GM12878 (cell line): ENCODE data around the gene CRYBB1. TPM values are rescaled to one million over a fixed set of nuclear protein-coding genes. Genes with fewer than 3 reads are reported as not detected.
A peak's percentile ranks its signal among the peaks of the same experiment; 100 is the strongest.

Experiments used
- E2F8 ChIP-seq: fragments of 450-650 bp; IDR thresholded peaks from 2 replicates; pipeline ENCODE4 v1.6.1; 2018; ENCODE audit warnings: mild to moderate bottlenecking, low read depth, moderate library complexity; ENCODE audit not compliant: partially characterized antibody
- KLF5 ChIP-seq: fragments of 450-650 bp; IDR thresholded peaks from 2 replicates; pipeline ENCODE4 v1.6.1; 2014; ENCODE audit warnings: mild to moderate bottlenecking; ENCODE audit not compliant: partially characterized antibody
- MXI1 ChIP-seq: fragments of 150-350 bp; IDR thresholded peaks from 2 replicates; pipeline ENCODE4 v1.6.1; 2011; ENCODE audit warnings: low read depth, mild to moderate bottlenecking, inconsistent platforms, low read length, improper control_type of control experiment
- NR2C2 ChIP-seq: IDR thresholded peaks from 2 replicates; pipeline ENCODE4 v1.6.1; 2011; ENCODE audit warnings: borderline replicate concordance, low read depth; ENCODE audit not compliant: control insufficient read depth, insufficient read length
- RELA ChIP-seq: fragments of 450-650 bp; IDR thresholded peaks from 2 replicates; pipeline ENCODE4 v1.8.0; 2014; ENCODE audit warnings: borderline replicate concordance; ENCODE audit not compliant: partially characterized antibody
- YBX1 ChIP-seq: fragments of 450-650 bp; IDR thresholded peaks from 2 replicates; pipeline ENCODE4 v1.6.1; 2016; ENCODE audit warnings: antibody characterized with exemption
- polyA plus RNA-seq, 11 experiments: library from polyadenylated mRNA; depleted of rRNA in 4 of 11; unstranded in 6 of 11; stranded (reverse) in 5 of 11; fragments of >200 nt; fragmentation: Nextera tagmentation in 4 of 11; fragmentation: Illumina TruSeq in 1 of 11; extraction: Ambion mirVana in 4 of 11; extraction: Trizol in 1 of 11; gene quantifications; 1 replicate in 1 of 11; 2 replicates in 10 of 11; pipeline versions ENCODE4 v1.2.1 to v1.2.3, GENCODE V29; 2011 to 2016; ENCODE audit warnings: inconsistent platforms in 2 of 11, missing spikeins in 2 of 11, low read depth in 1 of 11
- total RNA-seq, 4 experiments: library from RNA; depleted of rRNA in 3 of 4; stranded (reverse); fragments of >200 nt in 3 of 4; fragmentation: Illumina TruSeq in 1 of 4; extraction: Trizol in 1 of 4; gene quantifications; 2 replicates each; pipeline versions ENCODE4 v1.2.1 to v1.2.3, GENCODE V29; 2013 to 2021
- TF ChIP-seq, protein P1 (sequence below): IDR thresholded peaks from 2 replicates; pipeline ENCODE4 v1.6.1; 2012; ENCODE audit warnings: low read depth, low read length, improper control_type of control experiment
- TF ChIP-seq, protein P2 (sequence below): IDR thresholded peaks from 2 replicates; pipeline ENCODE4 v1.6.1; 2012; ENCODE audit warnings: mild to moderate bottlenecking, low read depth, low read length
- TF ChIP-seq, protein P3 (sequence below): IDR thresholded peaks from 2 replicates; pipeline ENCODE4 v1.6.1; 2012; ENCODE audit warnings: improper control_type of control experiment, low read depth, low read length; ENCODE audit not compliant: insufficient replicate concordance
- TF ChIP-seq, protein P4 (sequence below): fragments of 150-350 bp; IDR thresholded peaks from 2 replicates; pipeline ENCODE4 v1.6.1; 2014; ENCODE audit warnings: mild to moderate bottlenecking, low read depth, low read length

CRYBB1 gene
- total and polyA plus RNA-seq, 10 of the 15 experiments (the other 5 are each of a cell fraction or from before 2014, with no cell fraction given), result 0.09 to 0.64 (median 0.23) TPM; not detected in 5

DNA sequence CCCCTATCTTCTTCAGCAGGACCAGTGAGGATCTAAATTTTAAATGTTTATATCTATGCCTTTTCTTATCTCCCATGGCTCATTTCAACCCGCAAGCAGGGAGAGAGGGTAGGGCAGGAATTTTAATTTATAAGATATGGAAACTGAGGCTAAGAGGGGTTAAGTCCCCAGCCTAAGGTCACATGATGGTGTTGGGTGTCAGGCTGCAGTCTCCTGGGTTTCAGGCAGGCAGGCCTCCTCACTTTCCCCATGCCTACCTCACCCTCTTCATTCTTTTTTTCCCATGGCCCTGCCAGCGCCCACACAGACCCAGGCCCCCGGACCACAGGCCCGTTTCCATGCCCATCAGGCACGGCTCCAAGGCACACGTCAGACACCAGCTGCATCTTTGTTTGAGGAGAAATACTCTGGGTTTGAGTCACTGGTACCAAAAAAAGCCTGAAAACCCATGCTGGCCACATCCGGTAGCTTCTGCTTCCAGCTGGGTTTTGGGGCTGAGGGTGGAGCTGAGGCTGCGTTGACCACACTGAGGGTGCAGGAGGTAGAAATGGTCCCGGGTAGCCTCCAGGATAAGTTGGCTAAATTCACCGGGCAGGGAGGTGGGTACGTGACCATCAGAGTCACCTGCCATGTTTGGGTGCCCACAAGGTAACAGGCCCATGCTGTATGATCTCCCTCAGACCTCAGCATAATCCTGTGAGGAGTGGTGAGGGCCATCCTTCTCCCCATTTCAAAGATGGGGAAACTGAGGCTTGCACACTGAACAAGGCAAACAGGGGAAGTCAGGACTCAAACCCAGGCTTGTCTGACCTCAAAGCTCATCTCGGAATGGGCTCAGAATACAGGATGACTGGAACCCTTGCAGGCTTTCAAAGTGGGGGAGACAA lies 7.5 kb downstream of the CRYBB1 start (continued):
- TF ChIP-seq, protein P1, sequence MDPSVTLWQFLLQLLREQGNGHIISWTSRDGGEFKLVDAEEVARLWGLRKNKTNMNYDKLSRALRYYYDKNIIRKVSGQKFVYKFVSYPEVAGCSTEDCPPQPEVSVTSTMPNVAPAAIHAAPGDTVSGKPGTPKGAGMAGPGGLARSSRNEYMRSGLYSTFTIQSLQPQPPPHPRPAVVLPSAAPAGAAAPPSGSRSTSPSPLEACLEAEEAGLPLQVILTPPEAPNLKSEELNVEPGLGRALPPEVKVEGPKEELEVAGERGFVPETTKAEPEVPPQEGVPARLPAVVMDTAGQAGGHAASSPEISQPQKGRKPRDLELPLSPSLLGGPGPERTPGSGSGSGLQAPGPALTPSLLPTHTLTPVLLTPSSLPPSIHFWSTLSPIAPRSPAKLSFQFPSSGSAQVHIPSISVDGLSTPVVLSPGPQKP, result peak; percentile 75
- TF ChIP-seq E2F8, result no peak
- TF ChIP-seq YBX1, result no peak
- TF ChIP-seq, protein P2, sequence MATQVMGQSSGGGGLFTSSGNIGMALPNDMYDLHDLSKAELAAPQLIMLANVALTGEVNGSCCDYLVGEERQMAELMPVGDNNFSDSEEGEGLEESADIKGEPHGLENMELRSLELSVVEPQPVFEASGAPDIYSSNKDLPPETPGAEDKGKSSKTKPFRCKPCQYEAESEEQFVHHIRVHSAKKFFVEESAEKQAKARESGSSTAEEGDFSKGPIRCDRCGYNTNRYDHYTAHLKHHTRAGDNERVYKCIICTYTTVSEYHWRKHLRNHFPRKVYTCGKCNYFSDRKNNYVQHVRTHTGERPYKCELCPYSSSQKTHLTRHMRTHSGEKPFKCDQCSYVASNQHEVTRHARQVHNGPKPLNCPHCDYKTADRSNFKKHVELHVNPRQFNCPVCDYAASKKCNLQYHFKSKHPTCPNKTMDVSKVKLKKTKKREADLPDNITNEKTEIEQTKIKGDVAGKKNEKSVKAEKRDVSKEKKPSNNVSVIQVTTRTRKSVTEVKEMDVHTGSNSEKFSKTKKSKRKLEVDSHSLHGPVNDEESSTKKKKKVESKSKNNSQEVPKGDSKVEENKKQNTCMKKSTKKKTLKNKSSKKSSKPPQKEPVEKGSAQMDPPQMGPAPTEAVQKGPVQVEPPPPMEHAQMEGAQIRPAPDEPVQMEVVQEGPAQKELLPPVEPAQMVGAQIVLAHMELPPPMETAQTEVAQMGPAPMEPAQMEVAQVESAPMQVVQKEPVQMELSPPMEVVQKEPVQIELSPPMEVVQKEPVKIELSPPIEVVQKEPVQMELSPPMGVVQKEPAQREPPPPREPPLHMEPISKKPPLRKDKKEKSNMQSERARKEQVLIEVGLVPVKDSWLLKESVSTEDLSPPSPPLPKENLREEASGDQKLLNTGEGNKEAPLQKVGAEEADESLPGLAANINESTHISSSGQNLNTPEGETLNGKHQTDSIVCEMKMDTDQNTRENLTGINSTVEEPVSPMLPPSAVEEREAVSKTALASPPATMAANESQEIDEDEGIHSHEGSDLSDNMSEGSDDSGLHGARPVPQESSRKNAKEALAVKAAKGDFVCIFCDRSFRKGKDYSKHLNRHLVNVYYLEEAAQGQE, result no peak
- TF ChIP-seq, protein P3, sequence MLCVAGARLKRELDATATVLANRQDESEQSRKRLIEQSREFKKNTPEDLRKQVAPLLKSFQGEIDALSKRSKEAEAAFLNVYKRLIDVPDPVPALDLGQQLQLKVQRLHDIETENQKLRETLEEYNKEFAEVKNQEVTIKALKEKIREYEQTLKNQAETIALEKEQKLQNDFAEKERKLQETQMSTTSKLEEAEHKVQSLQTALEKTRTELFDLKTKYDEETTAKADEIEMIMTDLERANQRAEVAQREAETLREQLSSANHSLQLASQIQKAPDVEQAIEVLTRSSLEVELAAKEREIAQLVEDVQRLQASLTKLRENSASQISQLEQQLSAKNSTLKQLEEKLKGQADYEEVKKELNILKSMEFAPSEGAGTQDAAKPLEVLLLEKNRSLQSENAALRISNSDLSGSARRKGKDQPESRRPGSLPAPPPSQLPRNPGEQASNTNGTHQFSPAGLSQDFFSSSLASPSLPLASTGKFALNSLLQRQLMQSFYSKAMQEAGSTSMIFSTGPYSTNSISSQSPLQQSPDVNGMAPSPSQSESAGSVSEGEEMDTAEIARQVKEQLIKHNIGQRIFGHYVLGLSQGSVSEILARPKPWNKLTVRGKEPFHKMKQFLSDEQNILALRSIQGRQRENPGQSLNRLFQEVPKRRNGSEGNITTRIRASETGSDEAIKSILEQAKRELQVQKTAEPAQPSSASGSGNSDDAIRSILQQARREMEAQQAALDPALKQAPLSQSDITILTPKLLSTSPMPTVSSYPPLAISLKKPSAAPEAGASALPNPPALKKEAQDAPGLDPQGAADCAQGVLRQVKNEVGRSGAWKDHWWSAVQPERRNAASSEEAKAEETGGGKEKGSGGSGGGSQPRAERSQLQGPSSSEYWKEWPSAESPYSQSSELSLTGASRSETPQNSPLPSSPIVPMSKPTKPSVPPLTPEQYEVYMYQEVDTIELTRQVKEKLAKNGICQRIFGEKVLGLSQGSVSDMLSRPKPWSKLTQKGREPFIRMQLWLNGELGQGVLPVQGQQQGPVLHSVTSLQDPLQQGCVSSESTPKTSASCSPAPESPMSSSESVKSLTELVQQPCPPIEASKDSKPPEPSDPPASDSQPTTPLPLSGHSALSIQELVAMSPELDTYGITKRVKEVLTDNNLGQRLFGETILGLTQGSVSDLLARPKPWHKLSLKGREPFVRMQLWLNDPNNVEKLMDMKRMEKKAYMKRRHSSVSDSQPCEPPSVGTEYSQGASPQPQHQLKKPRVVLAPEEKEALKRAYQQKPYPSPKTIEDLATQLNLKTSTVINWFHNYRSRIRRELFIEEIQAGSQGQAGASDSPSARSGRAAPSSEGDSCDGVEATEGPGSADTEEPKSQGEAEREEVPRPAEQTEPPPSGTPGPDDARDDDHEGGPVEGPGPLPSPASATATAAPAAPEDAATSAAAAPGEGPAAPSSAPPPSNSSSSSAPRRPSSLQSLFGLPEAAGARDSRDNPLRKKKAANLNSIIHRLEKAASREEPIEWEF, result no peak
- TF ChIP-seq, protein P4, sequence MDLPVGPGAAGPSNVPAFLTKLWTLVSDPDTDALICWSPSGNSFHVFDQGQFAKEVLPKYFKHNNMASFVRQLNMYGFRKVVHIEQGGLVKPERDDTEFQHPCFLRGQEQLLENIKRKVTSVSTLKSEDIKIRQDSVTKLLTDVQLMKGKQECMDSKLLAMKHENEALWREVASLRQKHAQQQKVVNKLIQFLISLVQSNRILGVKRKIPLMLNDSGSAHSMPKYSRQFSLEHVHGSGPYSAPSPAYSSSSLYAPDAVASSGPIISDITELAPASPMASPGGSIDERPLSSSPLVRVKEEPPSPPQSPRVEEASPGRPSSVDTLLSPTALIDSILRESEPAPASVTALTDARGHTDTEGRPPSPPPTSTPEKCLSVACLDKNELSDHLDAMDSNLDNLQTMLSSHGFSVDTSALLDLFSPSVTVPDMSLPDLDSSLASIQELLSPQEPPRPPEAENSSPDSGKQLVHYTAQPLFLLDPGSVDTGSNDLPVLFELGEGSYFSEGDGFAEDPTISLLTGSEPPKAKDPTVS, result no peak
- TF ChIP-seq NR2C2, result no peak
- peak; percentile 0 for TF ChIP-seq RELA
- 0 out of 2 replicates have a peak, but pooled peaks have one; percentile 8 for TF ChIP-seq MXI1
- TF ChIP-seq KLF5, result peak; percentile 84
